Uterus (tissue), 2 donors: ENCODE results near the gene IQCH.

Experiments used
- CTCF ChIP-seq, 4 experiments: fragments of 200-600 bp in 2 of 4; fragments of 450-650 bp in 2 of 4; sonication (generic) in 2 of 4; IDR thresholded peaks; one replicate each; pipeline ENCODE4 v1.5.1; 2016 to 2019; ENCODE audit warnings: antibody characterized with exemption in 4 of 4, mild to moderate bottlenecking in 2 of 4, moderate library complexity in 1 of 4
- POLR2A ChIP-seq, 2 donors: fragments of 450-650 bp; IDR thresholded peaks; one replicate each; pipeline ENCODE4 v1.6.1; 2016; ENCODE audit warnings: antibody characterized with exemption in 2 of 2, mild to moderate bottlenecking in 1 of 2, moderate library complexity in 1 of 2

GRCh38 chr15:67218428-67218827, 36.2 kb upstream of the IQCH start:
- no peak for TF ChIP-seq CTCF (IDR thresholded peaks at IDR 0.05)
- no peak for TF ChIP-seq POLR2A (IDR thresholded peaks at IDR 0.05)
